ENCODE data around the gene TAOK1. TPM values are rescaled to one million over a fixed set of nuclear protein-coding genes. Genes with fewer than 3 reads are reported as not detected.

TAOK1 gene
- total RNA-seq, 4 donors from 2014 or later = 28.7 to 104 (median 42.8) TPM

GRCh38 chr17:29590411-29591145 is 200.4 kb downstream of the TAOK1 start:
- Histone ChIP-seq H3K9me3 (no peaks in the 10 kb centered on the region), H3K27ac (peak overlapping the region; percentile 19 to 90 (median 83)), H3K4me3 (peak overlapping the region; percentile 8 to 95 (median 78)), H3K36me3 (no peaks in the 10 kb centered on the region), H3K27me3 (no peaks in the 10 kb centered on the region), H3K4me1 (peaks cover 9 to 58% (median 46%) of the 10 kb centered on the region in 4 donors)
- TF ChIP-seq POLR2A (IDR thresholded peaks at IDR 0.05) (no peak), CTCF (IDR thresholded peaks at IDR 0.05) (no peak)
- DNase-seq = no peak

GRCh38 chr17:29591146-29591736 is 201.1 kb downstream of the TAOK1 start:
- H3K9me3 ChIP-seq = no peaks in the 10 kb centered on the region
- peak in 2 of 3 donors; percentile 53 to 68 for DNase-seq
- peak overlapping the region; percentile 19 to 90 (median 83) for H3K27ac ChIP-seq
- peak overlapping the region; percentile 8 to 91 (median 26) for H3K4me3 ChIP-seq
- H3K27me3 ChIP-seq = no peaks in the 10 kb centered on the region
- H3K36me3 ChIP-seq = no peaks in the 10 kb centered on the region
- H3K4me1 ChIP-seq = peaks cover 9 to 58% (median 46%) of the 10 kb centered on the region in 4 donors
- TF ChIP-seq CTCF (IDR thresholded peaks at IDR 0.05) = no peak
- TF ChIP-seq POLR2A (IDR thresholded peaks at IDR 0.05) = no peak

GRCh38 chr17:29591737-29592608 is 201.8 kb downstream of the TAOK1 start:
- H3K9me3 ChIP-seq = no peaks in the 10 kb centered on the region
- peaks cover 9 to 58% (median 46%) of the 10 kb centered on the region in 4 donors for H3K4me1 ChIP-seq
- H3K36me3 ChIP-seq = no peaks in the 10 kb centered on the region
- peak overlapping the region; percentile 8 to 91 (median 49) for H3K4me3 ChIP-seq
- TF ChIP-seq POLR2A (IDR thresholded peaks at IDR 0.05) (peak in 1 of 2 donors; percentile 29), CTCF (IDR thresholded peaks at IDR 0.05) (peak; percentile 89 to 97 (median 92))
- no peaks in the 10 kb centered on the region for H3K27me3 ChIP-seq
- peak; percentile 82 to 94 (median 92) for DNase-seq
- H3K27ac ChIP-seq = peak overlapping the region; percentile 29 to 90 (median 83)

GRCh38 chr17:29592850-29593551 is 202.8 kb downstream of the TAOK1 start, which contains the start of gene ANKRD13B:
Gene ANKRD13B, plus strand, starts transcription at chr17:29593132. Its CDS starts 490 bp downstream, at chr17:29593622.
- Histone ChIP-seq H3K9me3 (no peaks in the 10 kb centered on the region), H3K36me3 (no peaks in the 10 kb centered on the region), H3K27me3 (no peaks in the 10 kb centered on the region), H3K4me3 (peak within 1 kb of the TSS; percentile 51 to 83 (median 77)), H3K27ac (peak within 1 kb of the TSS; percentile 29 to 90 (median 83)), H3K4me1 (peaks cover 9 to 49% (median 37%) of the 10 kb centered on the region in 4 donors)
- DNase-seq = peak in 2 of 3 donors; percentile 64 to 73
- no peak for TF ChIP-seq CTCF (IDR thresholded peaks at IDR 0.05)
- TF ChIP-seq POLR2A (IDR thresholded peaks at IDR 0.05) = no peak

Measured in Peyer's patch (tissue), 4 donors.